Activated naive CD8-positive, alpha-beta T cell (primary cell): ENCODE measurements around the gene TAT.
"Not testable (repeated sequence)": the region's sequence is repeated elsewhere in the genome, so short reads cannot be mapped to it uniquely, and the experiment has no call there.

Experiments used
- H3K27ac Mint-ChIP-seq: one replicate; pipeline ENCODE4 v1.8.0; 2021; ENCODE audit warnings: mixed read lengths
- H3K27me3 Mint-ChIP-seq: one replicate; pipeline ENCODE4 v1.8.0; 2021; ENCODE audit warnings: mixed read lengths
- H3K36me3 Mint-ChIP-seq: one replicate; pipeline ENCODE4 v1.8.0; 2021; ENCODE audit warnings: mixed read lengths
- H3K4me1 Mint-ChIP-seq: one replicate; pipeline ENCODE4 v1.8.0; 2021; ENCODE audit warnings: low read depth, mixed read lengths
- H3K4me3 Mint-ChIP-seq: one replicate; pipeline ENCODE4 v1.8.0; 2021; ENCODE audit warnings: mild to moderate bottlenecking, mixed read lengths
- H3K9me3 Mint-ChIP-seq: one replicate; pipeline ENCODE4 v1.8.0; 2021; ENCODE audit warnings: low read depth, mixed read lengths

TAT gene

GRCh38 chr16:71593048-71593999 is 16.4 kb upstream of the TAT start:
- Mint-ChIP-seq H3K4me3 (no peak overlapping the region), H3K4me1 (no peaks in the 10 kb centered on the region), H3K9me3 (no peaks in the 10 kb centered on the region), H3K36me3 (no peaks in the 10 kb centered on the region), H3K27me3 (peaks cover 19% of the 10 kb centered on the region), H3K27ac (no peak overlapping the region)

- Mint-ChIP-seq H3K4me3 (no peak overlapping the region), H3K4me1 (no peaks in the 10 kb centered on the region), H3K36me3 (no peaks in the 10 kb centered on the region), H3K27me3 (peaks cover 24% of the 10 kb centered on the region), H3K9me3 (no peaks in the 10 kb centered on the region), H3K27ac (no peak overlapping the region)
Observed at GRCh38 chr16:71591917-71592316, 15.0 kb upstream of the TAT start.

- Mint-ChIP-seq H3K36me3 (no peaks in the 10 kb centered on the region), H3K9me3 (no peaks in the 10 kb centered on the region), H3K4me3 (no peak overlapping the region), H3K27me3 (peaks cover 24% of the 10 kb centered on the region), H3K27ac (no peak overlapping the region), H3K4me1 (no peaks in the 10 kb centered on the region)
Observed at GRCh38 chr16:71590584-71590983, 13.7 kb upstream of the TAT start.

- H3K4me3 Mint-ChIP-seq, H3K4me1 Mint-ChIP-seq, H3K27ac Mint-ChIP-seq, H3K36me3 Mint-ChIP-seq, H3K9me3 Mint-ChIP-seq: not testable (repeated sequence)
- H3K27me3 Mint-ChIP-seq, result peaks cover 24% of the 10 kb centered on the region
Observed at GRCh38 chr16:71590071-71590470, 13.2 kb upstream of the TAT start.

GRCh38 chr16:71589334-71589733 is 12.4 kb upstream of the TAT start:
- H3K4me3 Mint-ChIP-seq, H3K4me1 Mint-ChIP-seq, H3K9me3 Mint-ChIP-seq, H3K36me3 Mint-ChIP-seq, H3K27ac Mint-ChIP-seq: not testable (repeated sequence)
- H3K27me3 Mint-ChIP-seq, result peaks cover 23% of the 10 kb centered on the region

- Mint-ChIP-seq H3K36me3 (no peaks in the 10 kb centered on the region), H3K9me3 (no peaks in the 10 kb centered on the region), H3K27ac (no peak overlapping the region), H3K4me3 (no peak overlapping the region), H3K4me1 (no peaks in the 10 kb centered on the region), H3K27me3 (peaks cover 17% of the 10 kb centered on the region)
Observed at GRCh38 chr16:71585318-71585703, 8.4 kb upstream of the TAT start.

GRCh38 chr16:71584543-71585317 is 7.8 kb upstream of the TAT start:
- Mint-ChIP-seq H3K27ac (no peak overlapping the region), H3K27me3 (peaks cover 15% of the 10 kb centered on the region), H3K4me1 (no peaks in the 10 kb centered on the region), H3K36me3 (no peaks in the 10 kb centered on the region), H3K4me3 (no peak overlapping the region), H3K9me3 (no peaks in the 10 kb centered on the region)

- H3K4me3 Mint-ChIP-seq, H3K9me3 Mint-ChIP-seq, H3K36me3 Mint-ChIP-seq, H3K27ac Mint-ChIP-seq, H3K4me1 Mint-ChIP-seq: not testable (repeated sequence)
- H3K27me3 Mint-ChIP-seq, result peaks cover 14% of the 10 kb centered on the region
Observed at GRCh38 chr16:71582553-71582848, 5.6 kb upstream of the TAT start.

- Mint-ChIP-seq H3K4me3 (no peak overlapping the region), H3K4me1 (no peaks in the 10 kb centered on the region), H3K27ac (no peak overlapping the region), H3K9me3 (no peaks in the 10 kb centered on the region), H3K36me3 (no peaks in the 10 kb centered on the region), H3K27me3 (peaks cover 6% of the 10 kb centered on the region)
Observed at GRCh38 chr16:71574702-71575101, 2.2 kb downstream of the TAT start.

GRCh38 chr16:71573387-71574094 is 3.4 kb downstream of the TAT start:
- no peak overlapping the region for H3K27ac Mint-ChIP-seq
- no peaks in the 10 kb centered on the region for H3K4me1 Mint-ChIP-seq
- H3K27me3 Mint-ChIP-seq, result peaks cover 6% of the 10 kb centered on the region
- H3K4me3 Mint-ChIP-seq, result no peak overlapping the region
- no peaks in the 10 kb centered on the region for H3K9me3 Mint-ChIP-seq
- no peaks in the 10 kb centered on the region for H3K36me3 Mint-ChIP-seq

GRCh38 chr16:71572497-71573116 is 4.3 kb downstream of the TAT start:
- H3K4me1 Mint-ChIP-seq, result no peaks in the 10 kb centered on the region
- peaks cover 3% of the 10 kb centered on the region for H3K27me3 Mint-ChIP-seq
- no peak overlapping the region for H3K27ac Mint-ChIP-seq
- H3K4me3 Mint-ChIP-seq, result no peak overlapping the region
- H3K9me3 Mint-ChIP-seq, result no peaks in the 10 kb centered on the region
- no peaks in the 10 kb centered on the region for H3K36me3 Mint-ChIP-seq

- peaks cover 9% of the 10 kb centered on the region for H3K4me1 Mint-ChIP-seq
- no peaks in the 10 kb centered on the region for H3K9me3 Mint-ChIP-seq
- no peaks in the 10 kb centered on the region for H3K36me3 Mint-ChIP-seq
- H3K27ac Mint-ChIP-seq, result no peak overlapping the region
- H3K27me3 Mint-ChIP-seq, result peaks cover 2% of the 10 kb centered on the region
- no peak overlapping the region for H3K4me3 Mint-ChIP-seq
Observed at GRCh38 chr16:71570144-71570543, 6.7 kb downstream of the TAT start.

GRCh38 chr16:71569621-71570020 is 7.3 kb downstream of the TAT start:
- peaks cover 2% of the 10 kb centered on the region for H3K27me3 Mint-ChIP-seq
- no peaks in the 10 kb centered on the region for H3K9me3 Mint-ChIP-seq
- H3K36me3 Mint-ChIP-seq, result no peaks in the 10 kb centered on the region
- H3K4me3 Mint-ChIP-seq, result no peak overlapping the region
- no peak overlapping the region for H3K27ac Mint-ChIP-seq
- peaks cover 9% of the 10 kb centered on the region for H3K4me1 Mint-ChIP-seq

GRCh38 chr16:71568551-71568950 is 8.3 kb downstream of the TAT start:
- Mint-ChIP-seq H3K4me1 (peaks cover 14% of the 10 kb centered on the region), H3K4me3 (no peak overlapping the region), H3K9me3 (no peaks in the 10 kb centered on the region), H3K27me3 (peaks cover 2% of the 10 kb centered on the region), H3K27ac (no peak overlapping the region), H3K36me3 (no peaks in the 10 kb centered on the region)

GRCh38 chr16:71567931-71568330 is 9.0 kb downstream of the TAT start:
- Mint-ChIP-seq H3K27me3 (peaks cover 2% of the 10 kb centered on the region), H3K36me3 (no peaks in the 10 kb centered on the region), H3K9me3 (no peaks in the 10 kb centered on the region), H3K4me3 (no peak overlapping the region), H3K27ac (no peak overlapping the region), H3K4me1 (peaks cover 14% of the 10 kb centered on the region)
